ENCODE data around the gene CHRM4. TPM values are rescaled to one million over a fixed set of nuclear protein-coding genes. Genes with fewer than 3 reads are reported as not detected.

Gene CHRM4
- total and polyA plus RNA-seq, 2 of the 13 experiments (the other 11 are each of a cell fraction or from before 2014, with no cell fraction given): 0.13 to 0.21 TPM

- TF ChIP-seq, protein P1, sequence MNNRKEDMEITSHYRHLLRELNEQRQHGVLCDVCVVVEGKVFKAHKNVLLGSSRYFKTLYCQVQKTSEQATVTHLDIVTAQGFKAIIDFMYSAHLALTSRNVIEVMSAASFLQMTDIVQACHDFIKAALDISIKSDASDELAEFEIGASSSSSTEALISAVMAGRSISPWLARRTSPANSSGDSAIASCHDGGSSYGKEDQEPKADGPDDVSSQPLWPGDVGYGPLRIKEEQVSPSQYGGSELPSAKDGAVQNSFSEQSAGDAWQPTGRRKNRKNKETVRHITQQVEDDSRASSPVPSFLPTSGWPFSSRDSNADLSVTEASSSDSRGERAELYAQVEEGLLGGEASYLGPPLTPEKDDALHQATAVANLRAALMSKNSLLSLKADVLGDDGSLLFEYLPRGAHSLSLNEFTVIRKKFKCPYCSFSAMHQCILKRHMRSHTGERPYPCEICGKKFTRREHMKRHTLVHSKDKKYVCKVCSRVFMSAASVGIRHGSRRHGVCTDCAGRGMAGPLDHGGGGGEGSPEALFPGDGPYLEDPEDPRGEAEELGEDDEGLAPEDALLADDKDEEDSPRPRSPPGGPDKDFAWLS (CRISPR knock-in tag; IDR thresholded peaks at IDR 0.05; ENCODE audit: borderline replicate concordance): no peak
- TF ChIP-seq ZNF614 (CRISPR knock-in tag; IDR thresholded peaks at IDR 0.05; ENCODE audit: borderline replicate concordance) (no peak), FOXM1 (CRISPR knock-in tag; IDR thresholded peaks at IDR 0.05) (no peak), ZNF724P (CRISPR knock-in tag; IDR thresholded peaks at IDR 0.05; ENCODE audit: borderline replicate concordance) (0 out of 2 replicates have a peak, but pooled peaks have one; percentile 36), ZNF432 (CRISPR knock-in tag; IDR thresholded peaks at IDR 0.05; ENCODE audit: borderline replicate concordance) (no peak), MIER2 (CRISPR knock-in tag; IDR thresholded peaks at IDR 0.05) (0 out of 2 replicates have a peak, but pooled peaks have one; percentile 21), TIGD3 (CRISPR knock-in tag; IDR thresholded peaks at IDR 0.05; ENCODE audit: borderline replicate concordance) (no peak), LCORL (IDR thresholded peaks at IDR 0.05) (no peak), LCORL (CRISPR knock-in tag; IDR thresholded peaks at IDR 0.05) (no peak), ZNF704 (CRISPR knock-in tag; IDR thresholded peaks at IDR 0.05; ENCODE audit: borderline replicate concordance) (0 out of 2 replicates have a peak, but pooled peaks have one; percentile 12), RBAK (CRISPR knock-in tag; IDR thresholded peaks at IDR 0.05) (0 out of 2 replicates have a peak, but pooled peaks have one; percentile 31), ZNF234 (CRISPR knock-in tag; conservative IDR thresholded peaks at IDR 0.05) (no peak), TBP (CRISPR knock-in tag; IDR thresholded peaks at IDR 0.05) (no peak), NFATC3 (CRISPR knock-in tag; IDR thresholded peaks at IDR 0.05) (no peak), NFE2L2 (IDR thresholded peaks at IDR 0.05; ENCODE audit: low read length) (no peak)
- TF ChIP-seq, protein P2, sequence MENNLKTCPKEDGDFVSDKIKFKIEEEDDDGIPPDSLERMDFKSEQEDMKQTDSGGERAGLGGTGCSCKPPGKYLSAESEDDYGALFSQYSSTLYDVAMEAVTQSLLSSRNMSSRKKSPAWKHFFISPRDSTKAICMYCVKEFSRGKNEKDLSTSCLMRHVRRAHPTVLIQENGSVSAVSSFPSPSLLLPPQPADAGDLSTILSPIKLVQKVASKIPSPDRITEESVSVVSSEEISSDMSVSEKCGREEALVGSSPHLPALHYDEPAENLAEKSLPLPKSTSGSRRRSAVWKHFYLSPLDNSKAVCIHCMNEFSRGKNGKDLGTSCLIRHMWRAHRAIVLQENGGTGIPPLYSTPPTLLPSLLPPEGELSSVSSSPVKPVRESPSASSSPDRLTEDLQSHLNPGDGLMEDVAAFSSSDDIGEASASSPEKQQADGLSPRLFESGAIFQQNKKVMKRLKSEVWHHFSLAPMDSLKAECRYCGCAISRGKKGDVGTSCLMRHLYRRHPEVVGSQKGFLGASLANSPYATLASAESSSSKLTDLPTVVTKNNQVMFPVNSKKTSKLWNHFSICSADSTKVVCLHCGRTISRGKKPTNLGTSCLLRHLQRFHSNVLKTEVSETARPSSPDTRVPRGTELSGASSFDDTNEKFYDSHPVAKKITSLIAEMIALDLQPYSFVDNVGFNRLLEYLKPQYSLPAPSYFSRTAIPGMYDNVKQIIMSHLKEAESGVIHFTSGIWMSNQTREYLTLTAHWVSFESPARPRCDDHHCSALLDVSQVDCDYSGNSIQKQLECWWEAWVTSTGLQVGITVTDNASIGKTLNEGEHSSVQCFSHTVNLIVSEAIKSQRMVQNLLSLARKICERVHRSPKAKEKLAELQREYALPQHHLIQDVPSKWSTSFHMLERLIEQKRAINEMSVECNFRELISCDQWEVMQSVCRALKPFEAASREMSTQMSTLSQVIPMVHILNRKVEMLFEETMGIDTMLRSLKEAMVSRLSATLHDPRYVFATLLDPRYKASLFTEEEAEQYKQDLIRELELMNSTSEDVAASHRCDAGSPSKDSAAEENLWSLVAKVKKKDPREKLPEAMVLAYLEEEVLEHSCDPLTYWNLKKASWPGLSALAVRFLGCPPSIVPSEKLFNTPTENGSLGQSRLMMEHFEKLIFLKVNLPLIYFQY (CRISPR knock-in tag; IDR thresholded peaks at IDR 0.05; ENCODE audit: borderline replicate concordance): no peak
Measured at GRCh38 chr11:46388619-46389449, 2.7 kb downstream of the CHRM4 start (continued).
